Measurements from ENCODE around the gene RFT1.

Gene RFT1

GRCh38 chr3:53149006-53149690 is 18.9 kb upstream of the RFT1 start:
- WGBS, 2 experiments = 87 to 88% methylated on average over 12 to 13 of the region's 13 CpGs
- Histone ChIP-seq H3K27me3 (ENCODE audit: control insufficient read depth, insufficient read depth, low read length, poor library complexity, severe bottlenecking) (no peaks in the 10 kb centered on the region), H3K4me1 (ENCODE audit: control insufficient read depth, insufficient read depth, low read length) (no peaks in the 10 kb centered on the region), H3K9me3 (ENCODE audit: control insufficient read depth, low read length) (no peaks in the 10 kb centered on the region), H3K36me3 (ENCODE audit: control insufficient read depth, insufficient read depth, low read length) (no peaks in the 10 kb centered on the region), H3K4me3 (ENCODE audit: insufficient read depth, low read depth, low read length) (no peak overlapping the region), H3K27ac (ENCODE audit: insufficient read depth, low read depth, low read length, poor library complexity, severe bottlenecking) (no peak overlapping the region)

- Histone ChIP-seq H3K27me3 (ENCODE audit: control insufficient read depth, insufficient read depth, low read length, poor library complexity, severe bottlenecking) (no peaks in the 10 kb centered on the region), H3K4me3 (ENCODE audit: insufficient read depth, low read depth, low read length) (no peak overlapping the region), H3K4me1 (ENCODE audit: control insufficient read depth, insufficient read depth, low read length) (no peaks in the 10 kb centered on the region), H3K36me3 (ENCODE audit: control insufficient read depth, insufficient read depth, low read length) (no peaks in the 10 kb centered on the region), H3K9me3 (ENCODE audit: control insufficient read depth, low read length) (no peaks in the 10 kb centered on the region), H3K27ac (ENCODE audit: insufficient read depth, low read depth, low read length, poor library complexity, severe bottlenecking) (no peak overlapping the region)
- WGBS, 2 experiments = 95% methylated on average over 2 of the region's 2 CpGs
Observed at GRCh38 chr3:53147903-53148400, 17.7 kb upstream of the RFT1 start.

GRCh38 chr3:53147151-53147902 is 17.1 kb upstream of the RFT1 start:
- Histone ChIP-seq H3K27ac (ENCODE audit: insufficient read depth, low read depth, low read length, poor library complexity, severe bottlenecking) (no peak overlapping the region), H3K27me3 (ENCODE audit: control insufficient read depth, insufficient read depth, low read length, poor library complexity, severe bottlenecking) (no peaks in the 10 kb centered on the region), H3K4me3 (ENCODE audit: insufficient read depth, low read depth, low read length) (no peak overlapping the region), H3K9me3 (ENCODE audit: control insufficient read depth, low read length) (no peaks in the 10 kb centered on the region), H3K36me3 (ENCODE audit: control insufficient read depth, insufficient read depth, low read length) (no peaks in the 10 kb centered on the region), H3K4me1 (ENCODE audit: control insufficient read depth, insufficient read depth, low read length) (no peaks in the 10 kb centered on the region)
- WGBS, 2 experiments = 89 to 90% methylated on average over 11 of the region's 11 CpGs

- Histone ChIP-seq H3K27me3 (ENCODE audit: control insufficient read depth, insufficient read depth, low read length, poor library complexity, severe bottlenecking) (no peaks in the 10 kb centered on the region), H3K27ac (ENCODE audit: insufficient read depth, low read depth, low read length, poor library complexity, severe bottlenecking) (no peak overlapping the region), H3K4me1 (ENCODE audit: control insufficient read depth, insufficient read depth, low read length) (no peaks in the 10 kb centered on the region), H3K9me3 (ENCODE audit: control insufficient read depth, low read length) (no peaks in the 10 kb centered on the region), H3K36me3 (ENCODE audit: control insufficient read depth, insufficient read depth, low read length) (no peaks in the 10 kb centered on the region), H3K4me3 (ENCODE audit: insufficient read depth, low read depth, low read length) (no peak overlapping the region)
- WGBS, 2 experiments = 83 to 85% methylated on average over 7 of the region's 7 CpGs
Observed at GRCh38 chr3:53146319-53146891, 16.2 kb upstream of the RFT1 start.

GRCh38 chr3:53145713-53146080 is 15.5 kb upstream of the RFT1 start:
- 89 to 94% methylated on average over 3 of the region's 3 CpGs for WGBS, 2 experiments
- Histone ChIP-seq H3K4me3 (ENCODE audit: insufficient read depth, low read depth, low read length) (no peak overlapping the region), H3K27me3 (ENCODE audit: control insufficient read depth, insufficient read depth, low read length, poor library complexity, severe bottlenecking) (no peaks in the 10 kb centered on the region), H3K9me3 (ENCODE audit: control insufficient read depth, low read length) (no peaks in the 10 kb centered on the region), H3K27ac (ENCODE audit: insufficient read depth, low read depth, low read length, poor library complexity, severe bottlenecking) (no peak overlapping the region), H3K36me3 (ENCODE audit: control insufficient read depth, insufficient read depth, low read length) (no peaks in the 10 kb centered on the region), H3K4me1 (ENCODE audit: control insufficient read depth, insufficient read depth, low read length) (no peaks in the 10 kb centered on the region)

- no peaks in the 10 kb centered on the region for H3K4me1 ChIP-seq (ENCODE audit: control insufficient read depth, insufficient read depth, low read length)
- no peaks in the 10 kb centered on the region for H3K9me3 ChIP-seq (ENCODE audit: control insufficient read depth, low read length)
- H3K36me3 ChIP-seq (ENCODE audit: control insufficient read depth, insufficient read depth, low read length) = no peaks in the 10 kb centered on the region
- H3K27ac ChIP-seq (ENCODE audit: insufficient read depth, low read depth, low read length, poor library complexity, severe bottlenecking) = no peak overlapping the region
- WGBS, 2 experiments = 89 to 94% methylated on average over 11 of the region's 11 CpGs
- no peak overlapping the region for H3K4me3 ChIP-seq (ENCODE audit: insufficient read depth, low read depth, low read length)
- no peaks in the 10 kb centered on the region for H3K27me3 ChIP-seq (ENCODE audit: control insufficient read depth, insufficient read depth, low read length, poor library complexity, severe bottlenecking)
Observed at GRCh38 chr3:53144862-53145712, 14.9 kb upstream of the RFT1 start.

GRCh38 chr3:53144446-53144845 is 14.2 kb upstream of the RFT1 start:
- Histone ChIP-seq H3K9me3 (ENCODE audit: control insufficient read depth, low read length) (no peaks in the 10 kb centered on the region), H3K4me1 (ENCODE audit: control insufficient read depth, insufficient read depth, low read length) (no peaks in the 10 kb centered on the region), H3K36me3 (ENCODE audit: control insufficient read depth, insufficient read depth, low read length) (no peaks in the 10 kb centered on the region), H3K27ac (ENCODE audit: insufficient read depth, low read depth, low read length, poor library complexity, severe bottlenecking) (no peak overlapping the region), H3K4me3 (ENCODE audit: insufficient read depth, low read depth, low read length) (no peak overlapping the region), H3K27me3 (ENCODE audit: control insufficient read depth, insufficient read depth, low read length, poor library complexity, severe bottlenecking) (no peaks in the 10 kb centered on the region)
- 92 to 95% methylated on average over 4 of the region's 4 CpGs for WGBS, 2 experiments

- H3K9me3 ChIP-seq (ENCODE audit: control insufficient read depth, low read length) = no peaks in the 10 kb centered on the region
- no peaks in the 10 kb centered on the region for H3K27me3 ChIP-seq (ENCODE audit: control insufficient read depth, insufficient read depth, low read length, poor library complexity, severe bottlenecking)
- no peak overlapping the region for H3K4me3 ChIP-seq (ENCODE audit: insufficient read depth, low read depth, low read length)
- H3K36me3 ChIP-seq (ENCODE audit: control insufficient read depth, insufficient read depth, low read length) = no peaks in the 10 kb centered on the region
- no peak overlapping the region for H3K27ac ChIP-seq (ENCODE audit: insufficient read depth, low read depth, low read length, poor library complexity, severe bottlenecking)
- 54 to 64% methylated on average over 3 of the region's 3 CpGs for WGBS, 2 experiments
- H3K4me1 ChIP-seq (ENCODE audit: control insufficient read depth, insufficient read depth, low read length) = no peaks in the 10 kb centered on the region
Observed at GRCh38 chr3:53142986-53143385, 12.8 kb upstream of the RFT1 start.

- 90 to 91% methylated on average over 6 of the region's 6 CpGs for WGBS, 2 experiments
- H3K27ac ChIP-seq (ENCODE audit: insufficient read depth, low read depth, low read length, poor library complexity, severe bottlenecking) = no peak overlapping the region
- no peaks in the 10 kb centered on the region for H3K9me3 ChIP-seq (ENCODE audit: control insufficient read depth, low read length)
- no peak overlapping the region for H3K4me3 ChIP-seq (ENCODE audit: insufficient read depth, low read depth, low read length)
- H3K27me3 ChIP-seq (ENCODE audit: control insufficient read depth, insufficient read depth, low read length, poor library complexity, severe bottlenecking) = no peaks in the 10 kb centered on the region
- H3K36me3 ChIP-seq (ENCODE audit: control insufficient read depth, insufficient read depth, low read length) = no peaks in the 10 kb centered on the region
- no peaks in the 10 kb centered on the region for H3K4me1 ChIP-seq (ENCODE audit: control insufficient read depth, insufficient read depth, low read length)
Observed at GRCh38 chr3:53140847-53141845, 10.9 kb upstream of the RFT1 start.
